Stimulated activated CD8-positive, alpha-beta memory T cell treated with anti-CD3 and anti-CD28 coated beads, Interleukin-12 subunit alpha, Interleukin-12 subunit beta, amount 100 ng/mL, for 24 hours (primary cell): Measurements from ENCODE around the gene BRK1.
"Not testable (repeated sequence)": the region's sequence is repeated elsewhere in the genome, so short reads cannot be mapped to it uniquely, and the experiment has no call there.

Experiments used
- DNase-seq: peaks from one replicate; pipeline ENCODE4 v3.0.0-alpha.2; 2020; ENCODE audit errors: extremely low read depth

Gene BRK1

GRCh38 chr3:10142707-10143560 lies 27.5 kb downstream of the BRK1 start:
- DNase-seq, result no peak

- DNase-seq, result no peak
Observed at GRCh38 chr3:10145685-10146084, 30.2 kb downstream of the BRK1 start.

- DNase-seq, result no peak
Observed at GRCh38 chr3:10149226-10149625, 33.8 kb downstream of the BRK1 start.

GRCh38 chr3:10150987-10151386 lies 35.5 kb downstream of the BRK1 start:
- no peak for DNase-seq

- DNase-seq, result no peak
Observed at GRCh38 chr3:10154335-10155122, 39.1 kb downstream of the BRK1 start.

GRCh38 chr3:10155123-10155472 lies 39.6 kb downstream of the BRK1 start:
- no peak for DNase-seq

GRCh38 chr3:10155658-10156057 lies 40.2 kb downstream of the BRK1 start:
- DNase-seq, result no peak

GRCh38 chr3:10157031-10157430 lies 41.6 kb downstream of the BRK1 start:
- no peak for DNase-seq

GRCh38 chr3:10158555-10158954 lies 43.1 kb downstream of the BRK1 start:
- not testable (repeated sequence) for DNase-seq

GRCh38 chr3:10160346-10160745 lies 44.9 kb downstream of the BRK1 start:
- DNase-seq, result no peak

GRCh38 chr3:10160925-10161324 lies 45.5 kb downstream of the BRK1 start:
- no peak for DNase-seq

GRCh38 chr3:10162185-10162584 lies 46.7 kb downstream of the BRK1 start:
- no peak for DNase-seq

GRCh38 chr3:10164201-10164545 lies 48.7 kb downstream of the BRK1 start:
- not testable (repeated sequence) for DNase-seq

GRCh38 chr3:10164546-10165393 lies 49.3 kb downstream of the BRK1 start, which contains the start of gene IRAK2:
Gene IRAK2 (plus strand): TSS chr3:10164919. CDS start chr3:10164955, 36 bp downstream.
- DNase-seq, result peak; percentile 14

GRCh38 chr3:10166213-10166604 lies 50.7 kb downstream of the BRK1 start:
- DNase-seq, result no peak

- no peak for DNase-seq
Observed at GRCh38 chr3:10169000-10169496, 53.6 kb downstream of the BRK1 start.

GRCh38 chr3:10170915-10171478 lies 55.5 kb downstream of the BRK1 start:
- no peak for DNase-seq

GRCh38 chr3:10173095-10173925 lies 57.8 kb downstream of the BRK1 start:
- DNase-seq, result no peak

GRCh38 chr3:10173926-10174435 lies 58.5 kb downstream of the BRK1 start:
- DNase-seq, result no peak

- not testable (repeated sequence) for DNase-seq
Observed at GRCh38 chr3:10175334-10175733, 59.9 kb downstream of the BRK1 start.
